Measurements from ENCODE around the gene HIVEP2. TPM values are rescaled to one million over a fixed set of nuclear protein-coding genes. Genes with fewer than 3 reads are reported as not detected.

The HIVEP2 gene
- total and polyA plus RNA-seq, 4 donors: 3.0 to 23.8 (median 11.2) TPM

DNA sequence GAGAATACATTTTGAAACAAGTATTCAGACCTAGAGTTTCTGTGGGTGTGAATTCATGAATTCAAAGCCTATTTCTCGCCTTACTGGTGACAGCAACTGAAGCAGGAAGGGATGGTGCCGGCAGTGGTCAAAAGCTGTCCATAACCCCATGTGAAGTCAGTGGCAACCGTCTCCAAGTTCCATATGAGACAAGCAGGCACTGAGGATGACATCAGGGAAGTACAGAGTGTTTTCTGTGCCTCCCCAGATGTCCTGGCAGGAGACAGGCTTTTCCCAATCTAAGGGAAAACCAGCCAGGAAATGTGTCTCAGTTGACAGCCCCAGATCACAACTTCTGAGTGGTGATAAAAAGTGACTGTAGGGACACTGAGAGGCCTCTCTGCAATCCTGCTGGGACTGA is 66.6 kb downstream of the HIVEP2 start:
- DNase-seq (no peak), ATAC-seq (ENCODE audit: insufficient read depth, low FRiP score) (no peak)
- no peak overlapping the region for H3K4me3 ChIP-seq
- H3K27me3 ChIP-seq (ENCODE audit: control insufficient read depth in 3 of 3, insufficient read depth in 3 of 3, low read length in 2 of 3): no peaks in the 10 kb centered on the region
- no peak overlapping the region for H3K9ac ChIP-seq (ENCODE audit: insufficient read depth in 1 of 2, low read length in 2 of 2)
- no peaks in the 10 kb centered on the region for H3K36me3 ChIP-seq (ENCODE audit: control insufficient read depth in 4 of 4, insufficient read depth in 4 of 4, low read length in 4 of 4)
- no peaks in the 10 kb centered on the region for H3K9me3 ChIP-seq (ENCODE audit: control insufficient read depth in 4 of 4, insufficient read depth in 3 of 4, low read length in 3 of 4)
- TF ChIP-seq, protein P1, sequence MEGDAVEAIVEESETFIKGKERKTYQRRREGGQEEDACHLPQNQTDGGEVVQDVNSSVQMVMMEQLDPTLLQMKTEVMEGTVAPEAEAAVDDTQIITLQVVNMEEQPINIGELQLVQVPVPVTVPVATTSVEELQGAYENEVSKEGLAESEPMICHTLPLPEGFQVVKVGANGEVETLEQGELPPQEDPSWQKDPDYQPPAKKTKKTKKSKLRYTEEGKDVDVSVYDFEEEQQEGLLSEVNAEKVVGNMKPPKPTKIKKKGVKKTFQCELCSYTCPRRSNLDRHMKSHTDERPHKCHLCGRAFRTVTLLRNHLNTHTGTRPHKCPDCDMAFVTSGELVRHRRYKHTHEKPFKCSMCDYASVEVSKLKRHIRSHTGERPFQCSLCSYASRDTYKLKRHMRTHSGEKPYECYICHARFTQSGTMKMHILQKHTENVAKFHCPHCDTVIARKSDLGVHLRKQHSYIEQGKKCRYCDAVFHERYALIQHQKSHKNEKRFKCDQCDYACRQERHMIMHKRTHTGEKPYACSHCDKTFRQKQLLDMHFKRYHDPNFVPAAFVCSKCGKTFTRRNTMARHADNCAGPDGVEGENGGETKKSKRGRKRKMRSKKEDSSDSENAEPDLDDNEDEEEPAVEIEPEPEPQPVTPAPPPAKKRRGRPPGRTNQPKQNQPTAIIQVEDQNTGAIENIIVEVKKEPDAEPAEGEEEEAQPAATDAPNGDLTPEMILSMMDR (IDR thresholded peaks at IDR 0.05; ENCODE audit: control extremely low read depth, extremely low read depth): no peak
- WGBS, 2 donors: 86 to 94% methylated on average over 3 of the region's 3 CpGs
- peaks cover 0 to 26% (median 6%) of the 10 kb centered on the region in 5 donors for H3K4me1 ChIP-seq (ENCODE audit: control insufficient read depth in 5 of 5, insufficient read depth in 5 of 5, low read length in 5 of 5)
- H3K27ac ChIP-seq (ENCODE audit: low read depth in 1 of 2, low read length in 1 of 2): no peak overlapping the region

DNA sequence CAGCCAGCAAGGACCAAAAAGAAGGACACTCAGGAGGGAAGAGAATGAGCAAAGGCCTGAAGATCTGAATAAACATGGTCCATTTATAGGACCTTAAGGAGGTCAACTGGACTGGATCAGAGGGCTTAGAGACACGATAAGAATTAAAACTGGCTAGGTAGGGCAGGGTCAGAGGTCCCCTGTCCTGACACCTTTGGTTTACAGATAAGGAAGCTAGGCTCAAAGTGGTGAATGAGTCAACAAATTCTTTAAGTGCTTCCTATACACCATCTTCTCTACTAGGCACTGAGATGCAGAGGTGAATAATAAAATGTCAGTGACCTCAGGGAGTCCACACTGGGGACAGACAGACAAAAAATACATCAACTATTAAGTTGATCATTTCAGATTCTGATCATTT is 70.3 kb downstream of the HIVEP2 start:
- H3K9me3 ChIP-seq (ENCODE audit: control insufficient read depth in 4 of 4, insufficient read depth in 3 of 4, low read length in 3 of 4): no peaks in the 10 kb centered on the region
- WGBS, 2 donors: 6 to 25% methylated on average over 1 of the region's 1 CpG
- H3K9ac ChIP-seq (ENCODE audit: insufficient read depth in 1 of 2, low read length in 2 of 2): no peak overlapping the region
- TF ChIP-seq, protein P1 (IDR thresholded peaks at IDR 0.05; ENCODE audit: control extremely low read depth, extremely low read depth): no peak
- no peak overlapping the region for H3K4me3 ChIP-seq
- H3K36me3 ChIP-seq (ENCODE audit: control insufficient read depth in 4 of 4, insufficient read depth in 4 of 4, low read length in 4 of 4): no peaks in the 10 kb centered on the region
- H3K27me3 ChIP-seq (ENCODE audit: control insufficient read depth in 3 of 3, insufficient read depth in 3 of 3, low read length in 2 of 3): no peaks in the 10 kb centered on the region
- H3K4me1 ChIP-seq (ENCODE audit: control insufficient read depth in 5 of 5, insufficient read depth in 5 of 5, low read length in 5 of 5): peaks cover 0 to 30% (median 0%) of the 10 kb centered on the region in 5 donors
- no peak for ATAC-seq (ENCODE audit: insufficient read depth, low FRiP score)
- no peak overlapping the region for H3K27ac ChIP-seq (ENCODE audit: low read depth in 1 of 2, low read length in 1 of 2)
- no peak for DNase-seq

DNA sequence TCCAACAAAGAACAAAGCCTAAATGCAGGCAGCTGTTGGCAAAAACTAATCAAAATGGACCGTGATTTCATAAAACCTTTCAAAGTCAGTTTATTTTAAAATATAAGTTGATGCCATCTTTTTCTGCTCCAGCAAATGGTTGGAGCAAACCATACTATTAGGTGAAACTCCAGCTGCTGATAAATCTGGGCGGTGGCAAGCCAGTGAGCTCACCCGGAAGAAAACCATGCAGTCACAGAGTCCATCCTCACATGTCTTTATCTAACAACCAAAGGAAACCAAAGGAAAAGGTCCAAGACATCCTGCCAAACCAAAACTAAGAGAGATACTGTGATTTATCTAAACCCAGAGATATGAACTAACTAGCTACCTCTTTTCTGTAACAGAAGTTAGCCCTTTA is 72.6 kb downstream of the HIVEP2 start:
- no peaks in the 10 kb centered on the region for H3K27me3 ChIP-seq (ENCODE audit: control insufficient read depth in 3 of 3, insufficient read depth in 3 of 3, low read length in 2 of 3)
- no peaks in the 10 kb centered on the region for H3K36me3 ChIP-seq (ENCODE audit: control insufficient read depth in 4 of 4, insufficient read depth in 4 of 4, low read length in 4 of 4)
- no peaks in the 10 kb centered on the region for H3K9me3 ChIP-seq (ENCODE audit: control insufficient read depth in 4 of 4, insufficient read depth in 3 of 4, low read length in 3 of 4)
- no peak for DNase-seq
- TF ChIP-seq, protein P1 (IDR thresholded peaks at IDR 0.05; ENCODE audit: control extremely low read depth, extremely low read depth): no peak
- H3K4me3 ChIP-seq: no peak overlapping the region
- no peak for ATAC-seq (ENCODE audit: insufficient read depth, low FRiP score)
- peaks cover 0 to 36% (median 9%) of the 10 kb centered on the region in 5 donors for H3K4me1 ChIP-seq (ENCODE audit: control insufficient read depth in 5 of 5, insufficient read depth in 5 of 5, low read length in 5 of 5)
- WGBS, 2 donors: 67 to 73% methylated on average over 3 of the region's 3 CpGs
- H3K27ac ChIP-seq (ENCODE audit: low read depth in 1 of 2, low read length in 1 of 2): peak overlapping the region in 1 of 2 donors; percentile 87
- H3K9ac ChIP-seq (ENCODE audit: insufficient read depth in 1 of 2, low read length in 2 of 2): no peak overlapping the region

DNA sequence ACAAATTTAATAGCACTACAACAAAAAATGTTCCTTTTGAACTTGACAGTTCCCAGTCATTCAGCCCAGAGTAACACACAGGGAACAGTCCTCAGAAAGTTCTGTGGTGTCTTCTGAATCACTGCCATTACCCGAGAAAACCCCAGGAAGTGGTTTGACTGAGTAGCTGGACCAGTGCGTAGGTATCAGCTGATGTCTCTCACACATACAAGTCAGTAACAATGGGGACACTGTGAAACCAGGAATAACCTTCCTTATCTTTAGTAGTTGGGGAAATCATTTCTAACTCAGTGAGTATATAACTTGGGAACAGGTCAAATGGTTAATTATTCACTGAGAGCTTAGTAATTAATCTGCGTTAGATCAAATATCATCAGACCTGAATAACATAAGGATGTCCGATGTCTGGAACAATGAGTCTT is 73.1 kb downstream of the HIVEP2 start:
- Histone ChIP-seq H3K4me3 (no peak overlapping the region), H3K36me3 (ENCODE audit: control insufficient read depth in 4 of 4, insufficient read depth in 4 of 4, low read length in 4 of 4) (no peaks in the 10 kb centered on the region), H3K4me1 (ENCODE audit: control insufficient read depth in 5 of 5, insufficient read depth in 5 of 5, low read length in 5 of 5) (peaks cover 0 to 39% (median 12%) of the 10 kb centered on the region in 5 donors), H3K27ac (ENCODE audit: low read depth in 1 of 2, low read length in 1 of 2) (peak overlapping the region in 1 of 2 donors; percentile 87), H3K9me3 (ENCODE audit: control insufficient read depth in 4 of 4, insufficient read depth in 3 of 4, low read length in 3 of 4) (no peaks in the 10 kb centered on the region), H3K9ac (ENCODE audit: insufficient read depth in 1 of 2, low read length in 2 of 2) (no peak overlapping the region), H3K27me3 (ENCODE audit: control insufficient read depth in 3 of 3, insufficient read depth in 3 of 3, low read length in 2 of 3) (no peaks in the 10 kb centered on the region)
- ATAC-seq (ENCODE audit: insufficient read depth, low FRiP score) (peak; percentile 49), DNase-seq (peak in 1 of 3 donors; percentile 44)
- WGBS, 2 donors: 33 to 35% methylated on average over 4 of the region's 4 CpGs
- TF ChIP-seq, protein P1 (IDR thresholded peaks at IDR 0.05; ENCODE audit: control extremely low read depth, extremely low read depth): no peak

All from lung (tissue), 12 donors.